Measurements from ENCODE around the gene UGT1A4.

GRCh38 chr2:233743464-233744259 lies 25.1 kb downstream of the UGT1A4 start:
- no peak for TF ChIP-seq POLR2AphosphoS5 (IDR thresholded peaks at IDR 0.05; ENCODE audit: low read depth, low read length)
- TF ChIP-seq, protein P1, sequence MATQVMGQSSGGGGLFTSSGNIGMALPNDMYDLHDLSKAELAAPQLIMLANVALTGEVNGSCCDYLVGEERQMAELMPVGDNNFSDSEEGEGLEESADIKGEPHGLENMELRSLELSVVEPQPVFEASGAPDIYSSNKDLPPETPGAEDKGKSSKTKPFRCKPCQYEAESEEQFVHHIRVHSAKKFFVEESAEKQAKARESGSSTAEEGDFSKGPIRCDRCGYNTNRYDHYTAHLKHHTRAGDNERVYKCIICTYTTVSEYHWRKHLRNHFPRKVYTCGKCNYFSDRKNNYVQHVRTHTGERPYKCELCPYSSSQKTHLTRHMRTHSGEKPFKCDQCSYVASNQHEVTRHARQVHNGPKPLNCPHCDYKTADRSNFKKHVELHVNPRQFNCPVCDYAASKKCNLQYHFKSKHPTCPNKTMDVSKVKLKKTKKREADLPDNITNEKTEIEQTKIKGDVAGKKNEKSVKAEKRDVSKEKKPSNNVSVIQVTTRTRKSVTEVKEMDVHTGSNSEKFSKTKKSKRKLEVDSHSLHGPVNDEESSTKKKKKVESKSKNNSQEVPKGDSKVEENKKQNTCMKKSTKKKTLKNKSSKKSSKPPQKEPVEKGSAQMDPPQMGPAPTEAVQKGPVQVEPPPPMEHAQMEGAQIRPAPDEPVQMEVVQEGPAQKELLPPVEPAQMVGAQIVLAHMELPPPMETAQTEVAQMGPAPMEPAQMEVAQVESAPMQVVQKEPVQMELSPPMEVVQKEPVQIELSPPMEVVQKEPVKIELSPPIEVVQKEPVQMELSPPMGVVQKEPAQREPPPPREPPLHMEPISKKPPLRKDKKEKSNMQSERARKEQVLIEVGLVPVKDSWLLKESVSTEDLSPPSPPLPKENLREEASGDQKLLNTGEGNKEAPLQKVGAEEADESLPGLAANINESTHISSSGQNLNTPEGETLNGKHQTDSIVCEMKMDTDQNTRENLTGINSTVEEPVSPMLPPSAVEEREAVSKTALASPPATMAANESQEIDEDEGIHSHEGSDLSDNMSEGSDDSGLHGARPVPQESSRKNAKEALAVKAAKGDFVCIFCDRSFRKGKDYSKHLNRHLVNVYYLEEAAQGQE (IDR thresholded peaks at IDR 0.05; ENCODE audit: insufficient read depth in 1 of 2, low read depth in 2 of 2, low read length in 2 of 2), result no peak
- TF ChIP-seq TAF1 (IDR thresholded peaks at IDR 0.05; ENCODE audit: borderline replicate concordance, insufficient read depth, low read length), result no peak

Data from PFSK-1 (cell line).